ENCODE results near the gene AKIRIN2.

GRCh38 chr6:87674290-87674689 lies 27.7 kb downstream of the AKIRIN2 start:
- no peak for TF ChIP-seq CTCF (IDR thresholded peaks at IDR 0.05)
- no peak for TF ChIP-seq POLR2A (IDR thresholded peaks at IDR 0.05)
